DND-41 (cell line): ENCODE measurements around the gene DLG2.

Source experiments
- ATAC-seq: fragments of 200-7000 bp; cut with Tn5 transposase; 3 replicates; pipeline ENCODE4 v1.9.1; 2021; ENCODE audit warnings: low read depth; ENCODE audit not compliant: insufficient read depth
- DNase-seq: peaks from one replicate; pipeline ENCODE4 v3.0.0-alpha.2; 2020
- H2AFZ ChIP-seq: 2 replicates; pipeline ENCODE4 v1.6.0; 2012; ENCODE audit warnings: low read depth, low read length
- H3K27ac ChIP-seq: 2 replicates; pipeline ENCODE4 v1.5.1; 2012; ENCODE audit warnings: low read length, inconsistent platforms
- H3K27me3 ChIP-seq: fragments of 200-600 bp; sonication (generic); 2 replicates; pipeline ENCODE4 v1.6.0; 2012; ENCODE audit warnings: low read length, mild to moderate bottlenecking, inconsistent platforms; ENCODE audit not compliant: insufficient read depth, poor library complexity
- H3K36me3 ChIP-seq: 2 replicates; pipeline ENCODE4 v1.5.1; 2012; ENCODE audit warnings: low read length, inconsistent platforms; ENCODE audit not compliant: insufficient read depth
- H3K4me1 ChIP-seq: 2 replicates; pipeline ENCODE4 v1.5.1; 2012; ENCODE audit warnings: mild to moderate bottlenecking, low read length; ENCODE audit not compliant: insufficient read depth
- H3K4me2 ChIP-seq: 2 replicates; pipeline ENCODE4 v1.6.0; 2012; ENCODE audit warnings: mild to moderate bottlenecking, moderate library complexity, low read length, inconsistent platforms; ENCODE audit not compliant: insufficient read depth
- H3K4me3 ChIP-seq, 2 experiments: fragments of 200-600 bp in 1 of 2; shearing (Covaris generic) in 1 of 2; 2 replicates each; pipeline ENCODE4 v1.5.1; 2012 to 2016; ENCODE audit warnings: inconsistent platforms in 2 of 2, low read length in 2 of 2, mild to moderate bottlenecking in 2 of 2, low read depth in 1 of 2, moderate library complexity in 1 of 2
- H3K79me2 ChIP-seq: 2 replicates; pipeline ENCODE4 v1.6.0; 2012; ENCODE audit warnings: low read length, inconsistent platforms; ENCODE audit not compliant: insufficient read depth
- H3K9ac ChIP-seq: 2 replicates; pipeline ENCODE4 v1.6.0; 2012; ENCODE audit warnings: low read depth, mild to moderate bottlenecking, inconsistent platforms, low read length, moderate library complexity
- H3K9me3 ChIP-seq: 2 replicates; pipeline ENCODE4 v1.5.1; 2012; ENCODE audit warnings: low read length, moderate library complexity, mild to moderate bottlenecking, inconsistent platforms; ENCODE audit not compliant: insufficient read depth, severe bottlenecking
- H4K20me1 ChIP-seq: 2 replicates; pipeline ENCODE4 v1.6.0; 2012; ENCODE audit warnings: low read length; ENCODE audit not compliant: insufficient read depth
- CTCF ChIP-seq: IDR thresholded peaks from 2 replicates; pipeline ENCODE4 v1.5.1; 2012; ENCODE audit warnings: borderline replicate concordance, low read length, moderate library complexity, mild to moderate bottlenecking; ENCODE audit not compliant: poor library complexity, severe bottlenecking; ENCODE audit errors: extremely low read depth
- EZH2 ChIP-seq: IDR thresholded peaks from 3 replicates; pipeline ENCODE4 v1.6.1; 2012; ENCODE audit warnings: borderline replicate concordance, low read depth, mild to moderate bottlenecking, moderate library complexity, low read length, inconsistent platforms; ENCODE audit not compliant: severe bottlenecking

Gene DLG2

GRCh38 chr11:85440273-85440672, 186.9 kb downstream of the DLG2 start:
- H3K9ac ChIP-seq = no peak overlapping the region
- no peak overlapping the region for H3K4me2 ChIP-seq
- H3K9me3 ChIP-seq = no peaks in the 10 kb centered on the region
- no peak overlapping the region for H3K4me3 ChIP-seq
- no peak overlapping the region for H2AFZ ChIP-seq
- H3K4me1 ChIP-seq = no peaks in the 10 kb centered on the region
- ATAC-seq (no peak), DNase-seq (no peak)
- H3K79me2 ChIP-seq = no peaks in the 10 kb centered on the region
- no peak overlapping the region for H3K27ac ChIP-seq
- no peaks in the 10 kb centered on the region for H3K36me3 ChIP-seq
- H3K27me3 ChIP-seq = no peaks in the 10 kb centered on the region
- TF ChIP-seq EZH2 (no peak), CTCF (no peak)
- no peaks in the 10 kb centered on the region for H4K20me1 ChIP-seq

- H4K20me1 ChIP-seq = no peaks in the 10 kb centered on the region
- no peak overlapping the region for H3K9ac ChIP-seq
- no peaks in the 10 kb centered on the region for H3K36me3 ChIP-seq
- H3K79me2 ChIP-seq = no peaks in the 10 kb centered on the region
- no peaks in the 10 kb centered on the region for H3K4me1 ChIP-seq
- no peaks in the 10 kb centered on the region for H3K9me3 ChIP-seq
- no peak for TF ChIP-seq CTCF
- H3K4me3 ChIP-seq = no peak overlapping the region
- H2AFZ ChIP-seq = no peak overlapping the region
- ATAC-seq = no peak
- H3K27ac ChIP-seq = no peak overlapping the region
- no peak overlapping the region for H3K4me2 ChIP-seq
- H3K27me3 ChIP-seq = no peaks in the 10 kb centered on the region
- DNase-seq = no peak
These were observed 188.8 kb downstream of the DLG2 start for GRCh38 chr11:85438328-85438727.

- no peak for TF ChIP-seq EZH2
- H2AFZ ChIP-seq = no peak overlapping the region
- H3K9me3 ChIP-seq = no peaks in the 10 kb centered on the region
- H4K20me1 ChIP-seq = no peaks in the 10 kb centered on the region
- no peak for ATAC-seq
- no peak overlapping the region for H3K27ac ChIP-seq
- H3K27me3 ChIP-seq = no peaks in the 10 kb centered on the region
- no peak overlapping the region for H3K9ac ChIP-seq
- no peak overlapping the region for H3K4me2 ChIP-seq
- no peaks in the 10 kb centered on the region for H3K4me1 ChIP-seq
- no peaks in the 10 kb centered on the region for H3K36me3 ChIP-seq
- H3K79me2 ChIP-seq = no peaks in the 10 kb centered on the region
- no peak overlapping the region for H3K4me3 ChIP-seq
- DNase-seq = no peak
These were observed 195.8 kb downstream of the DLG2 start for GRCh38 chr11:85431319-85431718.

- H3K4me3 ChIP-seq = no peak overlapping the region
- H3K9ac ChIP-seq = no peak overlapping the region
- H3K9me3 ChIP-seq = no peaks in the 10 kb centered on the region
- DNase-seq = no peak
- no peak overlapping the region for H2AFZ ChIP-seq
- H3K79me2 ChIP-seq = no peaks in the 10 kb centered on the region
- no peaks in the 10 kb centered on the region for H3K4me1 ChIP-seq
- no peak overlapping the region for H3K27ac ChIP-seq
- H3K27me3 ChIP-seq = no peaks in the 10 kb centered on the region
- no peak for TF ChIP-seq EZH2
- TF ChIP-seq CTCF = no peak
- H3K4me2 ChIP-seq = no peak overlapping the region
- ATAC-seq = no peak
- H3K36me3 ChIP-seq = no peaks in the 10 kb centered on the region
- H4K20me1 ChIP-seq = no peaks in the 10 kb centered on the region
These were observed 203.3 kb downstream of the DLG2 start for GRCh38 chr11:85423794-85424193.
